ENCODE data around the gene MT1M. TPM values are rescaled to one million over a fixed set of nuclear protein-coding genes. Genes with fewer than 3 reads are reported as not detected.
"Not testable (repeated sequence)": the region's sequence is repeated elsewhere in the genome, so short reads cannot be mapped to it uniquely, and the experiment has no call there.

Gene MT1M
- total RNA-seq, 1 experiment from 2014 or later: not detected

GRCh38 chr16:56667581-56668571 is 35.4 kb downstream of the MT1M start, which contains the start of gene MT1G:
Gene MT1G (minus strand): TSS chr16:56668065. CDS start chr16:56667993, 72 bp downstream.
- Mint-ChIP-seq H3K27ac (ENCODE audit: unreplicated experiment) (no peak within 1 kb of the TSS), H3K27me3 (ENCODE audit: unreplicated experiment) (peaks cover 100% of the 10 kb centered on the region), H3K4me1 (ENCODE audit: low read depth, unreplicated experiment) (no peaks in the 10 kb centered on the region), H3K36me3 (ENCODE audit: insufficient read depth, unreplicated experiment) (no peaks in the 10 kb centered on the region), H3K9me3 (ENCODE audit: low read depth, unreplicated experiment) (no peaks in the 10 kb centered on the region), H3K4me3 (ENCODE audit: low read depth, unreplicated experiment) (peak within 1 kb of the TSS; percentile 19)
- CTCF ChIA-PET: interaction anchor here (0.8 kb wide), 1 partner anchor 8 kb away, joined by 3 read pairs; no protein-coding TSS in a partner anchor
- DNase-seq: no peak
- intact Hi-C loops (cut with micrococcal nuclease; ENCODE audit: unreplicated experiment): no loop called here
- BruUV-seq (replicated peaks): no TSS peak
- TF ChIP-seq CTCF (IDR thresholded peaks at IDR 0.05; ENCODE audit: unreplicated experiment): no peak

- Mint-ChIP-seq H3K27ac (ENCODE audit: unreplicated experiment) (no peak within 1 kb of the TSS), H3K27me3 (ENCODE audit: unreplicated experiment) (peaks cover 100% of the 10 kb centered on the region), H3K9me3 (ENCODE audit: low read depth, unreplicated experiment) (no peaks in the 10 kb centered on the region), H3K36me3 (ENCODE audit: insufficient read depth, unreplicated experiment) (no peaks in the 10 kb centered on the region), H3K4me1 (ENCODE audit: low read depth, unreplicated experiment) (no peaks in the 10 kb centered on the region), H3K4me3 (ENCODE audit: low read depth, unreplicated experiment) (no peak within 1 kb of the TSS)
- no peak for TF ChIP-seq CTCF (IDR thresholded peaks at IDR 0.05; ENCODE audit: unreplicated experiment)
- DNase-seq: no peak
- intact Hi-C loops (cut with micrococcal nuclease; ENCODE audit: unreplicated experiment): no loop called here
- BruUV-seq (replicated peaks): no TSS peak
- CTCF ChIA-PET: interaction anchor here (0.8 kb wide), 1 partner anchor 9 kb away, joined by 3 read pairs; no protein-coding TSS in a partner anchor
Observed at GRCh38 chr16:56669005-56669839, 36.8 kb downstream of the MT1M start, which contains the start of gene MT1H. Gene MT1H (plus strand): TSS chr16:56669814. CDS start chr16:56669885, 71 bp downstream.

- BruUV-seq (replicated peaks): no TSS peak
- intact Hi-C loops (cut with micrococcal nuclease; ENCODE audit: unreplicated experiment): no loop called here
- no peak for DNase-seq
- H3K9me3 Mint-ChIP-seq (ENCODE audit: low read depth, unreplicated experiment): no peaks in the 10 kb centered on the region
- CTCF ChIA-PET: no interaction called here
- H3K4me3 Mint-ChIP-seq (ENCODE audit: low read depth, unreplicated experiment): no peak overlapping the region
- no peaks in the 10 kb centered on the region for H3K4me1 Mint-ChIP-seq (ENCODE audit: low read depth, unreplicated experiment)
- peaks cover 100% of the 10 kb centered on the region for H3K27me3 Mint-ChIP-seq (ENCODE audit: unreplicated experiment)
- H3K36me3 Mint-ChIP-seq (ENCODE audit: insufficient read depth, unreplicated experiment): no peaks in the 10 kb centered on the region
- H3K27ac Mint-ChIP-seq (ENCODE audit: unreplicated experiment): no peak overlapping the region
- no peak for TF ChIP-seq CTCF (IDR thresholded peaks at IDR 0.05; ENCODE audit: unreplicated experiment)
Observed at GRCh38 chr16:56669840-56670619, 37.6 kb downstream of the MT1M start.

GRCh38 chr16:56670620-56670934 is 38.1 kb downstream of the MT1M start:
- no TSS peak for BruUV-seq (replicated peaks)
- H3K4me1 Mint-ChIP-seq (ENCODE audit: low read depth, unreplicated experiment): no peaks in the 10 kb centered on the region
- H3K4me3 Mint-ChIP-seq (ENCODE audit: low read depth, unreplicated experiment): no peak overlapping the region
- CTCF ChIA-PET: no interaction called here
- H3K27me3 Mint-ChIP-seq (ENCODE audit: unreplicated experiment): peaks cover 100% of the 10 kb centered on the region
- H3K36me3 Mint-ChIP-seq (ENCODE audit: insufficient read depth, unreplicated experiment): no peaks in the 10 kb centered on the region
- no peak for TF ChIP-seq CTCF (IDR thresholded peaks at IDR 0.05; ENCODE audit: unreplicated experiment)
- no peaks in the 10 kb centered on the region for H3K9me3 Mint-ChIP-seq (ENCODE audit: low read depth, unreplicated experiment)
- H3K27ac Mint-ChIP-seq (ENCODE audit: unreplicated experiment): no peak overlapping the region
- DNase-seq: no peak
- intact Hi-C loops (cut with micrococcal nuclease; ENCODE audit: unreplicated experiment): no loop called here

GRCh38 chr16:56671691-56672090 is 39.2 kb downstream of the MT1M start:
- H3K4me3 Mint-ChIP-seq (ENCODE audit: low read depth, unreplicated experiment); intact Hi-C loops (cut with micrococcal nuclease; ENCODE audit: unreplicated experiment); H3K4me1 Mint-ChIP-seq (ENCODE audit: low read depth, unreplicated experiment); H3K27ac Mint-ChIP-seq (ENCODE audit: unreplicated experiment); H3K9me3 Mint-ChIP-seq (ENCODE audit: low read depth, unreplicated experiment); H3K36me3 Mint-ChIP-seq (ENCODE audit: insufficient read depth, unreplicated experiment); BruUV-seq (replicated peaks); DNase-seq: not testable (repeated sequence)
- H3K27me3 Mint-ChIP-seq (ENCODE audit: unreplicated experiment): peaks cover 100% of the 10 kb centered on the region
- CTCF ChIA-PET: interaction anchor here (1.2 kb wide), 1 partner anchor 71 kb away, joined by 6 read pairs; no protein-coding TSS in a partner anchor

- BruUV-seq (replicated peaks); DNase-seq; H3K4me1 Mint-ChIP-seq (ENCODE audit: low read depth, unreplicated experiment); H3K4me3 Mint-ChIP-seq (ENCODE audit: low read depth, unreplicated experiment); intact Hi-C loops (cut with micrococcal nuclease; ENCODE audit: unreplicated experiment); H3K9me3 Mint-ChIP-seq (ENCODE audit: low read depth, unreplicated experiment); H3K27ac Mint-ChIP-seq (ENCODE audit: unreplicated experiment); H3K36me3 Mint-ChIP-seq (ENCODE audit: insufficient read depth, unreplicated experiment): not testable (repeated sequence)
- peaks cover 100% of the 10 kb centered on the region for H3K27me3 Mint-ChIP-seq (ENCODE audit: unreplicated experiment)
- CTCF ChIA-PET: interaction anchor here (1.2 kb wide), 1 partner anchor 71 kb away, joined by 6 read pairs; no protein-coding TSS in a partner anchor
Observed at GRCh38 chr16:56672171-56672570, 39.7 kb downstream of the MT1M start.

All from Calu3 (cell line).